ENCODE data around the gene OR1M1.
"Not testable (repeated sequence)": the region's sequence is repeated elsewhere in the genome, so short reads cannot be mapped to it uniquely, and the experiment has no call there.

The OR1M1 gene

GRCh38 chr19:9058905-9059667, 27.8 kb upstream of the OR1M1 start:
- DNase-seq (ENCODE audit: low read depth) = no peak
- H3K4me3 ChIP-seq (ENCODE audit: low read length) = no peak overlapping the region
- TF ChIP-seq CTCF (conservative IDR thresholded peaks at IDR 0.05; ENCODE audit: low read length) = no peak

GRCh38 chr19:9060564-9061340, 26.1 kb upstream of the OR1M1 start:
- no peak for DNase-seq (ENCODE audit: low read depth)
- TF ChIP-seq CTCF (conservative IDR thresholded peaks at IDR 0.05; ENCODE audit: low read length) = no peak
- no peak overlapping the region for H3K4me3 ChIP-seq (ENCODE audit: low read length)

GRCh38 chr19:9061879-9062278, 25.0 kb upstream of the OR1M1 start:
- no peak for DNase-seq (ENCODE audit: low read depth)
- no peak for TF ChIP-seq CTCF (conservative IDR thresholded peaks at IDR 0.05; ENCODE audit: low read length)
- no peak overlapping the region for H3K4me3 ChIP-seq (ENCODE audit: low read length)

- no peak for DNase-seq (ENCODE audit: low read depth)
- no peak overlapping the region for H3K4me3 ChIP-seq (ENCODE audit: low read length)
- TF ChIP-seq CTCF (conservative IDR thresholded peaks at IDR 0.05; ENCODE audit: low read length) = no peak
Measured at GRCh38 chr19:9065457-9066014, 21.3 kb upstream of the OR1M1 start.

GRCh38 chr19:9070066-9070465, 16.8 kb upstream of the OR1M1 start:
- H3K4me3 ChIP-seq (ENCODE audit: low read length) = no peak overlapping the region
- TF ChIP-seq CTCF (conservative IDR thresholded peaks at IDR 0.05; ENCODE audit: low read length) = no peak
- no peak for DNase-seq (ENCODE audit: low read depth)

- H3K4me3 ChIP-seq (ENCODE audit: low read length); DNase-seq (ENCODE audit: low read depth): not testable (repeated sequence)
Measured at GRCh38 chr19:9071720-9072119, 15.1 kb upstream of the OR1M1 start.

- no peak overlapping the region for H3K4me3 ChIP-seq (ENCODE audit: low read length)
- TF ChIP-seq CTCF (conservative IDR thresholded peaks at IDR 0.05; ENCODE audit: low read length) = no peak
- DNase-seq (ENCODE audit: low read depth) = no peak
Measured at GRCh38 chr19:9073806-9074205, 13.1 kb upstream of the OR1M1 start.
